ENCODE data around the gene LRRC8C.

Gene LRRC8C

DNA sequence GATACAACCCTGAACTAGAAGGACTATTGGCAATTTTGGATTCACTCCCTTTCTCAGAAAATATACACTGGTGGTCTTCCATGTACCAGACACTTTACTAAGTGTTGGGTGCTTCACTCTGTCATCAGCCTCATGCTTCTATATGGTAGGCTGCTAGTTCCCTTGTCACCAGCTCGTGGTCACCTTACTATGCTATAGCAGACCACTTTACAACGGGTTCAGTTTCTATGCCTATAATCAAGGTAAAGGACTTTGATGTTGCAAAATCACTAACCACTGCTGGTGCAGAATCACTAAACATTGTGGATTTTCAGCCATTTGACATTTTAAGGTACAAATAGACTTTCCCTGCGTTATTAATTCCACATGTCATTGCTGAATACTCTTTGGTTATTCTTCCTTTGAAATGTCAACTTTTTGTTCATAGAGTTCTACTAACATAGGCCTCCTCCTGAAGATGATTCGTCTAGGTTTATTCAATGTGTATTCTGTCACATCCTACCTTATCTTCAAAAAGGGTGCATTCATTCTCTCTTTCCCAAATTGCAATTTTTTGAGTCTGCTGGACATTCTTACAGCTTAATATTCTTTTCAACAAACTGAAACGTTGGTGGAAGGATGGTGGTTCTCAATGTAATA, 78.3 kb downstream of the LRRC8C start:
- no peak for ATAC-seq
- Mint-ChIP-seq H3K27me3 (no peaks in the 10 kb centered on the region), H3K4me3 (no peak overlapping the region), H3K9me3 (no peaks in the 10 kb centered on the region), H3K36me3 (peaks cover 64% of the 10 kb centered on the region), H3K27ac (no peak overlapping the region), H3K4me1 (peaks cover 28% of the 10 kb centered on the region)

DNA sequence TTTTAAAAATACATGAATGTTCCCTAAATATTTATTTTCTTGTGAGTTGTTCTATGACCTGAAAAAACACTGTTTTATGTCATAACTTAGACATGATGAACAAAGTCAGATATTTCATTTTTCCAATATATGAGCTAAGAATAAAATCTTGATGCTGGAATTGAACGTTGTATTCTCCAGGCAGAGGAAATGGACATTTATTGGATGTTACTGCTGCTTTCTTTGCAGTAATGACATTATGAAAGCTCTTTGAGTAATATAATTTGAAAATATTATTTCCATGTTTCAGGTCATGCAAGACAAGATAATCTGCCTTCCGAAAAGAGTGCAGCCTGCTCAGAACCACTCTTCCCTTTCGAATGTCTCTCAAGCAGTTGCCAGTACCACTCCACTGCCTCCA, 79.5 kb downstream of the LRRC8C start:
- H3K27me3 Mint-ChIP-seq: no peaks in the 10 kb centered on the region
- H3K9me3 Mint-ChIP-seq: no peaks in the 10 kb centered on the region
- no peak for ATAC-seq
- H3K4me3 Mint-ChIP-seq: no peak overlapping the region
- peaks cover 16% of the 10 kb centered on the region for H3K4me1 Mint-ChIP-seq
- no peak overlapping the region for H3K27ac Mint-ChIP-seq
- H3K36me3 Mint-ChIP-seq: peaks cover 64% of the 10 kb centered on the region

DNA sequence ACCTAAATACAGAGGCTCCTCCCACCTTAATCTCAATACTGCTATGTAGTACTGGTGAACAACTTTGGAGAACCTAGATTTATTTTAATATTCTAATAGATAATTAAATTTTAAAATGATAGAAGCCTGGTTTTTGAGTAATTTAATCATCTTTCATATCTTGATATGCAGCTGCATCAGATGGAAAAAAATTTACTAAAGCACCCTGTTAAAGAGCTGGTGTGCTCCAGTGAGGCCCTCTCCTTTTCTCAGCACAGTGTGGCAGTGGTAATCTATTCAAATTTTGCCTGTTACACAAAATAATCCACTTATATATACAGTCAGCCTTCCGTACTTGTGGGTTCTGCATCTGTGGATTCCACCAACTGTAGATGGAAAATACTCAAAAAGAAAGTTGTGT, 82.8 kb downstream of the LRRC8C start:
- no peaks in the 10 kb centered on the region for H3K9me3 Mint-ChIP-seq
- H3K27me3 Mint-ChIP-seq: no peaks in the 10 kb centered on the region
- H3K27ac Mint-ChIP-seq: no peak overlapping the region
- peaks cover 39% of the 10 kb centered on the region for H3K36me3 Mint-ChIP-seq
- H3K4me3 Mint-ChIP-seq: no peak overlapping the region
- H3K4me1 Mint-ChIP-seq: peaks cover 19% of the 10 kb centered on the region
- ATAC-seq: no peak

DNA sequence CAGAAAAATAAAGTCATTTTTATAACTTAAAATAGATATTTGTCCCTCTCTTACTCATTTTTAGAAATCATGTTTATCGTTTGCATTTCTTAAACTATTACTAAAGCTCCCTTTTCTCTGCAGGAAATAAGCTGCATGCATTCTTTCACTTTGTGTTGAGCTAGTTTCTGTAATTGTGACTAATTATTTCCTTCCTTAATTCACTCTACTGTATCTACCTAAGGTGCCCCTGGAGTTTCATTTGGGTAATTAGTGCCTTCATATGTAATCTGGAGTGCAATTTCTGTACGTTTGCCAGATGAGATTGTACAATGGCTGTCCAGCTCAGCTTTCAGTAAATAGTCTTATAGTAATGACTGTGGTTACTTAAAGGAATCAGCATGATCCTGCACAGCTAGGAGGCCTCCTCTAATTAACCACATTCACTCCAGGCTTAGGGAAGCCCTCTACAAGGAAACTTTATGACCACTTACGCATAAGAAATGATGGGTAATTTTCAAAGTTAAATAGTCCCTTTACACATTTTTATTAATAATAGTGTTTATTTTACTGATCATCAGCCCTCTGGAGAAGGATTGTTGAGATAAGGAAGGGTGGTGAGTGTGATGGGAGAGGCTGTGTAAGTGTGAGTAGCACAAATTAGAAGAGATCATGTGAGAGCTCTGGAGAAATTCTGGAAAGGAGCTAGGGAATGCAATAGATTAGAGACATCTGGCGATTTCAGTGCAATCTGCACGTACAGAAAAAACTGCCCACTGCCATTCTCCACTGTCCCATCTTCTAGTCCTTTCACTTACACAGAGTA, 86.8 kb downstream of the LRRC8C start:
- Mint-ChIP-seq H3K36me3 (peaks cover 6% of the 10 kb centered on the region), H3K4me3 (peak overlapping the region; percentile 30)

DNA sequence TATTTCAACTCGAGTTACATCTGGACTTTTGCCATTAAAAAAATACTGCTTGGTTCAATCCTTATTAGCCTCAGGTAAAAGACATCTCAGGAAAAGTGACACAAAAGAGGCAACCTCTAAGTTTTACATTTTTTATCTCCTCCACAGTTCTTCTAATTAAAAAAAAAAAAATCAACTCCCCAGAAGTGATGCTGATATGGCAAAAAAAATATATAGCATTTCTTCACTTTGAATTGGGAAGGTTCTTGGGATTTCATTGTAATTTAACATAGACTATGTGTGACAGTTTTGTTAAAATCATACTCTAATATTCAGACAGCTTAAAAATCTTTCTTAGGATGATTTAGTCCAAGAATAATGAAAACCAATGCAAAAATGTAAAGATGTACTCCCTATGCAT, 87.9 kb downstream of the LRRC8C start:
- H3K36me3 Mint-ChIP-seq: no peaks in the 10 kb centered on the region
- H3K27ac Mint-ChIP-seq: no peak overlapping the region
- peaks cover 53% of the 10 kb centered on the region for H3K4me1 Mint-ChIP-seq
- H3K27me3 Mint-ChIP-seq: no peaks in the 10 kb centered on the region
- H3K9me3 Mint-ChIP-seq: no peaks in the 10 kb centered on the region
- ATAC-seq: no peak
- H3K4me3 Mint-ChIP-seq: no peak overlapping the region

More for the DNA sequence above, 86.8 kb downstream of the LRRC8C start:
- no peaks in the 10 kb centered on the region for H3K9me3 Mint-ChIP-seq
- no peaks in the 10 kb centered on the region for H3K27me3 Mint-ChIP-seq
- ATAC-seq: peak; percentile 95
- peak overlapping the region; percentile 86 for H3K27ac Mint-ChIP-seq
- H3K4me1 Mint-ChIP-seq: peaks cover 42% of the 10 kb centered on the region

DNA sequence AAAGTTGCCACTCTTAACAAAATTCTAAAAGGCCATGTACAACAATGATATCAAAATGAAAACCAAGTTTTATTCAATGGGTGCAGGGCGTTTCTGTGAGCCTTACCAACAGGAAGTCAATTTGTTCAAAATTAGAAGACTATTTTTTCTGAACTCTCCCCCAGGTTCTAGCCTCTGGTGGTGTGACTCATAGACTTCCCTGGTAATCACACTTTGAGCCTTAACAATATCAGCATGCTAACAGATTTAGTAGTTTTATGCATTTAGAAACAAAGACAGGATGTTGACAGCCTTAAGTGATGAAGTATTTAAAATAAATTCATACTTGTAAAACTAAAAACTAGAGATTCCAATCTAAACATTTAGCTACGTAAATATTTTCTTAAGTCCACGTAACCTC, 88.4 kb downstream of the LRRC8C start:
- Mint-ChIP-seq H3K36me3 (no peaks in the 10 kb centered on the region), H3K4me1 (peaks cover 59% of the 10 kb centered on the region), H3K9me3 (no peaks in the 10 kb centered on the region), H3K4me3 (no peak overlapping the region), H3K27ac (peak overlapping the region; percentile 67), H3K27me3 (no peaks in the 10 kb centered on the region)
- peak; percentile 65 for ATAC-seq

DNA sequence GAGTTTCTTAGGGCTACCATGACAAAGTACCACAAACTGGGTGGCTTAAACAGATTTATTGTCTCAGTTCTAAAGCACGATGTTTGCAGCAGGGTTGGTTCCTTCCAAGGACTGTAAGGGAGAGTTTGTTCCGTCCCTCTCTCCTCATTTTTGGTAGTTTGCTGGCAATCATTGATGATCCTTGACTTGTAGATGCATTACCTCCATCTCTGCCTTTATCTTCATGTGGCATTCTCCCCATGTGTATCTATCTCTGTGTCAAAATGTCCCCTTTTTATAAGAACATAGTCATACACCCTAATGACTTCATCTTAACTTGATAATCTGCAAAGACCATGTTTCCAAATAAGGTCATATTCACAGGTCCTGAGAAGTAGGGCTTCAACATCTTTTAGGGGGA, 90.2 kb downstream of the LRRC8C start:
- no peak for ATAC-seq
- Mint-ChIP-seq H3K4me3 (no peak overlapping the region), H3K36me3 (no peaks in the 10 kb centered on the region), H3K9me3 (no peaks in the 10 kb centered on the region), H3K27me3 (no peaks in the 10 kb centered on the region), H3K4me1 (peaks cover 61% of the 10 kb centered on the region), H3K27ac (peak overlapping the region; percentile 80)

DNA sequence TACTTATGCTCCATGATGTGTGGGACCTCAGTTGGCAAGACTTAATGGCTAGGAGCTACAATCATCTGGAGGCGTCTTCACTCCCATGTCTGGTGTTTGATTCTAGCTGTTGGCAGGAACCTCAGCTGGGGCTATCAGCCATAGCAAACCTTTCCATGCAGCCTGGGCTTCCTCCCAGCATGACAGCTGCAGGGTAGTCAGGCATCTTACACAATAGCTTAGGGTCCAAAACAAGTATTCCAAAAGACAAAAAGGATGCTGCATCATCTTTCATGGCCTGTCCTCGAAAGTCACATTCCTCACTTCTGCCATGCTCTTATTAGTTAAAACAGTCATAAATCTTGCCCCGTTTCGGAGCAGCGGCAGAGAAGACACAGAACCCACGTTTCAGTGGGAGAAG, 90.9 kb downstream of the LRRC8C start:
- no peak overlapping the region for H3K4me3 Mint-ChIP-seq

DNA sequence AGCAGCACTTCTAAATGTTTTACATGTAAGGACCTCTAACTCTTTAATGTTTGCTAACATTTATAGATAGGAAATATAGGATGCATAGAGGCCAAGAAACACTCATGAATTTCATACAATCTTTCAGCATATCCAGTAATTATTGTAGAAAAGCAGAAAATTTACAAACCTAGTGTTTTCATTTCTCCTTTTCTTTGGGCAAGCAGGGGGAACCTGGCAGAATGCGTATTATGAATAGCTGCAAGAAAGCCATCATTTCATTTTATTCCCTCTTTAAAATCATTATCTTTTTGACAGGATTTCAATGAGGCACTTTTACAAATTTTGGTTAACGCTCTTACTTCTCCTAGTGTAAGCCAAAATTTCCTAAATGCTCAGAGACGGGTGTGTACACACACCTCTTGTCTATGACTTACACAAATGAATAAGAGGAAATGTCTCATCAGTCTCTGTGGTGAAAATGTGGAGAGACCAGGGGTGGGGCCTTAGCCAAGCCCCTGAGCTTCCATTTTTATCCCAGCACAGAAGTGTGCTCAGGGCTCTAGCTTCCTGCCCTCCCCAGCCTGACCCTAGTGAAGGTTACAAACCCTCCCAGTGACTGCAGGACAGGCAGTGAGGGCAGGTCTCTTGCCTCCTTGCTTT, 91.6 kb downstream of the LRRC8C start:
- peak overlapping the region; percentile 45 for H3K4me3 Mint-ChIP-seq
- H3K27me3 Mint-ChIP-seq: no peaks in the 10 kb centered on the region
- peak; percentile 91 for ATAC-seq
- peaks cover 64% of the 10 kb centered on the region for H3K4me1 Mint-ChIP-seq
- H3K9me3 Mint-ChIP-seq: no peaks in the 10 kb centered on the region
- no peaks in the 10 kb centered on the region for H3K36me3 Mint-ChIP-seq
- peak overlapping the region; percentile 80 for H3K27ac Mint-ChIP-seq

More for the DNA sequence above, 90.9 kb downstream of the LRRC8C start:
- H3K27me3 Mint-ChIP-seq: no peaks in the 10 kb centered on the region
- H3K36me3 Mint-ChIP-seq: no peaks in the 10 kb centered on the region
- peaks cover 68% of the 10 kb centered on the region for H3K4me1 Mint-ChIP-seq
- ATAC-seq: no peak
- H3K9me3 Mint-ChIP-seq: no peaks in the 10 kb centered on the region
- H3K27ac Mint-ChIP-seq: peak overlapping the region; percentile 80

DNA sequence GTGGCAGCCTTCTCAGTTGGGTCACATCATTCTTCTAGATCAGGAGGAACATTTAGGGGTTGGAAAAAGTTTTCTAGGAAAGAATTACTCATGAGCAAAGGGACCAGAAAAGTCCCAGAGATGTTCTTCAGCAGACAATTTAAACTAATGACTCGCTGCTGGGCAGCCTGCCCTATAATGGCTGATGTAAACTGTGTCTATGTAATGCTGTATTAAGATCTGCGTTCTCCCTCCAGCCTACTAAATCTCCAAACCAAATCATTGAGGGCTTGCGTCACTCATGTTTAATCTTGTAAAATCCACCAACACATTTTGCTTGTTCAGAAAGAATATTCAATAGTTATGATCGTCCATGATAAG, 92.1 kb downstream of the LRRC8C start:
- no peaks in the 10 kb centered on the region for H3K27me3 Mint-ChIP-seq
- peaks cover 59% of the 10 kb centered on the region for H3K4me1 Mint-ChIP-seq
- no peaks in the 10 kb centered on the region for H3K9me3 Mint-ChIP-seq
- H3K27ac Mint-ChIP-seq: peak overlapping the region; percentile 80
- peak; percentile 10 for ATAC-seq
- peak overlapping the region; percentile 45 for H3K4me3 Mint-ChIP-seq
- H3K36me3 Mint-ChIP-seq: no peaks in the 10 kb centered on the region

DNA sequence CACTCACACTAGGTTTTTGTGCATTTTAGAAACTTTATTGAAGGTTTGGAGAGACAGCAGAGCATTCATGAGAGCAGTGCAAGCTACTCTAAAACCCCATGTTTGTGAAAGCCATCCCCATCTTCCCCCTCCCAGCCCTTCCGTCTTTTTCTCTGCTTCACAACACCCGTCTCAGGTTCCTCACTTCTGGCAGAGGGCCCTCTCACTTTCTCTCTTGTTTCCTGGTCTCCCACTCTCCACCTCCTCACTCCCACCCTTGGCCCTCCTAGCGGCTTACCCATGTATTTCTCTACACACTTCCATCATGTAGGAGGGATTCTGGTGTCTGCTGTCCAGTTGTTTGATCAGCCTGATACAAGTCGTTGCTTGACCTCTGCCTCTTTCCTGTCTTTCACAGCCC, 92.7 kb downstream of the LRRC8C start:
- no peaks in the 10 kb centered on the region for H3K27me3 Mint-ChIP-seq
- H3K4me1 Mint-ChIP-seq: peaks cover 52% of the 10 kb centered on the region
- peak overlapping the region; percentile 80 for H3K27ac Mint-ChIP-seq
- no peak overlapping the region for H3K4me3 Mint-ChIP-seq
- no peak for ATAC-seq
- no peaks in the 10 kb centered on the region for H3K36me3 Mint-ChIP-seq
- no peaks in the 10 kb centered on the region for H3K9me3 Mint-ChIP-seq

DNA sequence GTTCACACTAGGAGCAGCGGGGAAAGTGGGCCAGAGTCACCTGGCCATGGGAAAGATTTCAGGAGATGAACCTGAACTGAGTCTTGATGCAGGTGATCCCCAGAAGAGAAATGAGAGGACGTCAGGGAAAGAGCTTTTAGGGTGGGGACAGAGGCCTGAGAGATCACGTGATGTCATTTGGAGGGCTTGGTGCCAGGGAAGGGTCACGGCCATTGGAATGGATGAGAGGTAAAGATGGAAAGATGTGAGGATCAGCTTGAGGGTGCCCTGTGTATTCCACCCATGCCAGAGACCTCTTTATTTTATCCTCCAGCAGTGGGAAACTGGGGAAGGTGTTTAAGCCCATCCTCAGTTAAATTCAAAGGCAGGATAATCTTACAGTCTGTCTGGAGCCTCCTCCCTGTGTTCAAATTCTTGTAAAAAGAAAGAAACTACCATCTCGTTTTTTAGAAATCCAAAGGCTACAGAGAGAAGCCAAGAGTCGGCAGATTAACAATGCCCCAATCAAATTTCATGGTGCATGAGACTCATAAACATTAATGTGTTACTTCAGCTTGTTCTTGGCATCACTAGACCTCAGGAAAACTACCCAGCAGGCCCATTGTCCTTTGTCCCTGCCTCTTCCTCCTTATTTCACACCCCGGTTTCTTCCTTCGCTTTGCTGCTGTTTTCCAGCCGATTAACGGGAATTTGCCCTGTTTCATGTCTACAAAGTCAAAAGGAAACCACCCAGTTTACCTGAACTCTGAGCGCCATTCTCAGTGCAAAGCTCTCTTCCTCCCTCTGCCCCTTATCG, 94.8 kb downstream of the LRRC8C start:
- Mint-ChIP-seq H3K36me3 (no peaks in the 10 kb centered on the region), H3K27ac (peak overlapping the region; percentile 58)

DNA sequence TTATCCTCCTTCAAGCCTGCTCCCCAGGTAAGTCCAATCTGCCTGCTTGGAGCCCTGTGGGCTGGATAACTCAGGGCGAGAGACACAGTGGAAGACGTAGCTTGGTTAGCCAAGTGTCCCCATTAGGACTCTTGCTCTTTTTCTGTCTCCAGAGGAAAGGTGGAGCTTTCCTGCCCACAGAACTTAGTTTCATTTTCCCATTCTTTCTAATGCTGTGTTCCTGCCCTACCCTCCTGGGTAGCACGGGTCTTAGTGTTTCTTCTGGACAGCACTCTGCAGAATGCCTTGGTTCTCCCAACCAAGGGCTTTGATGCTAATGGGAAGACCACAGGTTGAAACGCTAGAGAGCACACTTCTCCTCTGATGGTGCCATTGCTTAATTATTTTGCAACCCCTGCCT, 95.5 kb downstream of the LRRC8C start:
- H3K9me3 Mint-ChIP-seq: no peaks in the 10 kb centered on the region
- H3K4me1 Mint-ChIP-seq: peaks cover 42% of the 10 kb centered on the region
- no peaks in the 10 kb centered on the region for H3K36me3 Mint-ChIP-seq
- H3K27ac Mint-ChIP-seq: peak overlapping the region; percentile 58
- H3K4me3 Mint-ChIP-seq: no peak overlapping the region
- no peak for ATAC-seq
- no peaks in the 10 kb centered on the region for H3K27me3 Mint-ChIP-seq

More for the DNA sequence above, 94.8 kb downstream of the LRRC8C start:
- no peak for ATAC-seq
- Mint-ChIP-seq H3K9me3 (no peaks in the 10 kb centered on the region), H3K4me1 (peaks cover 46% of the 10 kb centered on the region), H3K27me3 (no peaks in the 10 kb centered on the region), H3K4me3 (no peak overlapping the region)

DNA sequence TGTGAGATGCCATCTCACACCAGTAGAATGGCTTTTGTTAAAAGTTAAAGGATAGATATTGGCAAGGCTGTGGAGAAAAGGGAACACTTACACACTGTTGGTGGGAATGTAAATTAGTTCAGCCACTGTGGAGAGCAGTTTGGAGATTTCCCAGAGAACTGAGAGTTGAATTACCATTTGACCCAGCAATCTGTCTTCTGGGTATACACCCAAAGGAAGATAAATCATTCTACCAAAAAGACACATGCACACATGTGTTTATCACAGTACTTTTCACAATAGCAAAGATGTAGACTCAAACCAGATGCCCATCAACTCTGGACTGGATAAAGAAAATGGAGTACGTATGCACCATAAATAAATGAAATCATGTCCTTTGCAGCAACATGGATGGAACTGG, 99.3 kb downstream of the LRRC8C start:
- no peak overlapping the region for H3K27ac Mint-ChIP-seq
- peaks cover 10% of the 10 kb centered on the region for H3K4me1 Mint-ChIP-seq
- no peak overlapping the region for H3K4me3 Mint-ChIP-seq

DNA sequence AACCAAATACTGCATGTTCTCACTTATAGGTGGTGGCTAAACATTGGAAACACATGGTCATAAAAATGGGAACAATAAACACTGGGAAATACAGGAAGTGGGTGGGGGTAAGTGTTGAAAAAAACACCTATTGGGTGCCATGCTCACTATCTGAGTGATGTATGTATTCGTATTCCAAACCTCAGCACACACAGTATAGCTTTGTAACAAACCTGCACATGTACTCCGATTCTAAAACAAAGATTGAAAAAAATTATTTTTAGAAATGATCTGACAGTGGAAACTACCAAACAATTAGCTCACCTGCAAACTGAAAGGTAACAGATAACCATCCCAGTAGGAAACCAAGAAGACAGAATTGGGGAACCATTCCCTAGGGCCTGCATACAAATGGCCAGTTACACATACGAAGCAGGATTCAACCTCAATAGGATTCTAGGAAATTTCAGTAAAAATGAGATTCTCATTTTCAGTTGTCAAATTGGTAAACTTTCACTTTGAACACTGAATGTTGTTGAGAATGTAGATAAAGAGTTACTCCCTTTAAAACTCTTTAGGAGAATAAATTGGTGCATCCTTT, 99.8 kb downstream of the LRRC8C start:
- no peak for ATAC-seq
- Mint-ChIP-seq H3K4me1 (peaks cover 10% of the 10 kb centered on the region), H3K27me3 (no peaks in the 10 kb centered on the region), H3K9me3 (no peaks in the 10 kb centered on the region), H3K27ac (no peak overlapping the region), H3K4me3 (no peak overlapping the region), H3K36me3 (no peaks in the 10 kb centered on the region)

More for the DNA sequence above, 99.3 kb downstream of the LRRC8C start:
- no peak for ATAC-seq
- no peaks in the 10 kb centered on the region for H3K27me3 Mint-ChIP-seq
- no peaks in the 10 kb centered on the region for H3K9me3 Mint-ChIP-seq
- no peaks in the 10 kb centered on the region for H3K36me3 Mint-ChIP-seq
